HepG2 (cell line): ENCODE data around the gene SPRR4.

Experiments
- ATF2 ChIP-seq: sonication (generic); formaldehyde crosslinking; IDR thresholded peaks from 2 replicates; pipeline ENCODE4 v1.4.0; 2020; ENCODE audit warnings: missing genetic modification reagents
- CEBPZ ChIP-seq: IDR thresholded peaks from 2 replicates; pipeline ENCODE4 v1.6.1; 2012; ENCODE audit warnings: low read length, improper control_type of control experiment
- EZH2 ChIP-seq: conservative IDR thresholded peaks from 2 replicates; pipeline ENCODE4 v1.6.1; 2012; ENCODE audit warnings: mild to moderate bottlenecking, low read depth, low read length, moderate library complexity
- IRF2 ChIP-seq: IDR thresholded peaks from 2 replicates; pipeline ENCODE4 v1.6.1; 2018; ENCODE audit warnings: missing genetic modification reagents, missing compliant biosample characterization
- YY1 ChIP-seq: IDR thresholded peaks from 2 replicates; pipeline ENCODE4 v1.6.1; 2011; ENCODE audit warnings: low read length, low read depth, moderate library complexity, mild to moderate bottlenecking; ENCODE audit not compliant: insufficient read depth, insufficient replicate concordance
- ZNF280B ChIP-seq: sonication (generic); formaldehyde crosslinking; IDR thresholded peaks from 2 replicates; pipeline ENCODE4 v1.5.0; 2020; ENCODE audit warnings: missing genetic modification reagents, mild to moderate bottlenecking, borderline replicate concordance
- ZNF383 ChIP-seq: sonication (generic); formaldehyde crosslinking; IDR thresholded peaks from 2 replicates; pipeline ENCODE4 v1.4.0; 2020; ENCODE audit warnings: missing genetic modification reagents, mild to moderate bottlenecking, borderline replicate concordance
- ZNF597 ChIP-seq: sonication (generic); formaldehyde crosslinking; IDR thresholded peaks from 2 replicates; pipeline ENCODE4 v1.5.0; 2020; ENCODE audit warnings: missing genetic modification reagents

GRCh38 chr1:152932170-152932811, 38.2 kb upstream of the SPRR4 start:
- TF ChIP-seq ATF2 (CRISPR knock-in tag) (no peak), CEBPZ (no peak), ZNF597 (CRISPR knock-in tag) (no peak), EZH2 (no peak), ZNF280B (CRISPR knock-in tag) (no peak), IRF2 (CRISPR knock-in tag) (no peak), YY1 (no peak), ZNF383 (no peak)
